Fibroblast of lung (primary cell): Measurements from ENCODE around the gene FOXF2.

Source experiments
- CTCF ChIP-seq, 2 donors: IDR thresholded peaks in 1 of 2; conservative IDR thresholded peaks in 1 of 2; 1 replicate in 1 of 2; 2 replicates in 1 of 2; pipeline ENCODE4 v1.5.1; 2011 to 2012; ENCODE audit warnings: low read length in 2 of 2, control low read depth in 1 of 2, inconsistent platforms in 1 of 2, low read depth in 1 of 2, mild to moderate bottlenecking in 1 of 2
- EZH2 ChIP-seq: IDR thresholded peaks from 2 replicates; pipeline ENCODE4 v1.5.1; 2012; ENCODE audit warnings: low read length, control low read depth, mild to moderate bottlenecking; ENCODE audit errors: missing control alignments

GRCh38 chr6:1416191-1416760 lies 26.9 kb downstream of the FOXF2 start:
- TF ChIP-seq CTCF (conservative IDR thresholded peaks at IDR 0.05 in 1 of 2, IDR thresholded peaks at IDR 0.05 in 1 of 2; ENCODE audit: low read depth in 1 of 2, low read length in 2 of 2) (no peak), EZH2 (no peak)
